Endothelial cell of umbilical vein (primary cell): ENCODE measurements around the gene ANTXRL. TPM values are rescaled to one million over a fixed set of nuclear protein-coding genes. Genes with fewer than 3 reads are reported as not detected.

ENCODE experiments used
- polyA plus RNA-seq, 4 experiments: library from polyadenylated mRNA; depleted of rRNA in 3 of 4; stranded (reverse) in 3 of 4; unstranded in 1 of 4; fragments of >200 nt; gene quantifications; 2 replicates each; pipeline versions ENCODE4 v1.2.1 to v1.2.3, GENCODE V29; 2011 to 2012; ENCODE audit warnings: missing spikeins in 1 of 4
- total RNA-seq: library from RNA; stranded (reverse); gene quantifications from 2 replicates; pipeline ENCODE4 v1.2.3, GENCODE V29; 2021

ANTXRL gene
- total and polyA plus RNA-seq, 2 donors (not counting 3 experiments of a cell fraction or from before 2014, with no cell fraction given): not detected

Other genes starting within 250 kb of the ANTXRL start
- not detected in 2 replicates for gene MSMB, start 240.7 kb upstream of the ANTXRL start, total RNA-seq
- not detected in 2 replicates for gene MSMB, start 240.7 kb upstream of the ANTXRL start, polyA plus RNA-seq
- not detected in 2 replicates for gene ANXA8L1, start 88.8 kb downstream of the ANTXRL start, total RNA-seq
- not detected in 2 replicates for gene ANXA8L1, start 88.8 kb downstream of the ANTXRL start, polyA plus RNA-seq
- gene NPY4R, start 179.0 kb downstream of the ANTXRL start, total RNA-seq: not detected in 2 replicates
- gene NPY4R, start 179.0 kb downstream of the ANTXRL start, polyA plus RNA-seq: not detected in 2 replicates